Panc1 (cell line): ENCODE results near the gene NINJ2.

Experiments
- POLR2AphosphoS5 ChIP-seq: IDR thresholded peaks from 2 replicates; pipeline ENCODE4 v1.6.1; 2012; ENCODE audit warnings: mild to moderate bottlenecking, low read depth, low read length, moderate library complexity
- SIN3A ChIP-seq: IDR thresholded peaks from 2 replicates; pipeline ENCODE4 v1.6.1; 2012; ENCODE audit warnings: low read depth, mild to moderate bottlenecking, low read length, moderate library complexity, borderline replicate concordance; ENCODE audit not compliant: insufficient read depth
- TCF7L2 ChIP-seq: IDR thresholded peaks from 2 replicates; pipeline ENCODE4 v1.6.1; 2011; ENCODE audit warnings: mild to moderate bottlenecking, low read depth, low read length, inconsistent platforms
- TF ChIP-seq, protein P1 (sequence below): fragments of 450-650 bp; IDR thresholded peaks from 2 replicates; pipeline ENCODE4 v1.5.1; 2017; ENCODE audit warnings: mild to moderate bottlenecking
- TF ChIP-seq, protein P2 (sequence below), 2 experiments: IDR thresholded peaks; 2 replicates each; pipeline ENCODE4 v1.6.1; 2011 to 2012; ENCODE audit warnings: low read depth in 2 of 2, control low read depth in 1 of 2, low read length in 1 of 2, mild to moderate bottlenecking in 1 of 2, moderate library complexity in 1 of 2; ENCODE audit not compliant: insufficient read depth in 1 of 2

DNA sequence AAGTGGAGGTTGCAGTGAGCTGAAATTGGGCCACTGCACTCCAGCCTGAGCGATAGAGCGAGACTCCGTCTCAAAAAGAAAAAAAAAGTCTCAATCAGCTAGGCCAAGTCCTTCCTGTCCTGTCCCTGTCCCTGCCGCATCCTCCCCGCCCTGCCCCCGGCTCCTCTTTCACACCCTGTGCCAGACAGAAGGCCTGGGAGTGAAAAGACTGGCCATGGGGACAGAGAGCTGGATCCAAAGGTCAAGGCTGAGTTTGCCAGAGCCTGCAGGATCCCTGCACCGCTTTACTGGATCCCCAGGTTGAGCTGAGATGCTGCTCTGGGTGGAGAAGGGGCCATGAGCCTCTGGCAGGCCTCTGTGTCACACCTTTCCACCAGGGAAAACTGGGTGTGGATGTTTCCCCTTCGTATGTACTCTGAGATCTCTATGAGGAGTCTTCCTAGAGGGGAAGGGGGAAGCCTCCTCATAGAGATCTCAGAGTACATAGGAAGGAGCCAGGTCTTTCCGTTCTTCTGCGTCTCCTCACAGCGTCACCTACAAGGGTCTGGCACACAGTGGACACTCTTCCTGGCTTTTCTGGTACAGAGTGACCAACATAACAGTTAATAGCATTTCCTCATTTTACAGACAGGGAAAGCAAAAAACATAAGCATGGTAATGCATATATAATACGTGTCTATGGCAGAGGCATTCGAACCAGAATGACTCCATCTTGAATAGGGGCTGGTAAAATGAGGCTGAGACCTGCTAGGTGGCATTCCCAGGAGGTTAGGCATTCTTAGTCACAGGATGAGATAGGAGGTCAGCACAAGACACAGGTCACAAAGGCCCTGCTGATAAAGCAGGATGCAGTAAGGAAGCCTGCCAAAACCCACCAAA, 35.1 kb downstream of the NINJ2 start:
- TF ChIP-seq, protein P1, sequence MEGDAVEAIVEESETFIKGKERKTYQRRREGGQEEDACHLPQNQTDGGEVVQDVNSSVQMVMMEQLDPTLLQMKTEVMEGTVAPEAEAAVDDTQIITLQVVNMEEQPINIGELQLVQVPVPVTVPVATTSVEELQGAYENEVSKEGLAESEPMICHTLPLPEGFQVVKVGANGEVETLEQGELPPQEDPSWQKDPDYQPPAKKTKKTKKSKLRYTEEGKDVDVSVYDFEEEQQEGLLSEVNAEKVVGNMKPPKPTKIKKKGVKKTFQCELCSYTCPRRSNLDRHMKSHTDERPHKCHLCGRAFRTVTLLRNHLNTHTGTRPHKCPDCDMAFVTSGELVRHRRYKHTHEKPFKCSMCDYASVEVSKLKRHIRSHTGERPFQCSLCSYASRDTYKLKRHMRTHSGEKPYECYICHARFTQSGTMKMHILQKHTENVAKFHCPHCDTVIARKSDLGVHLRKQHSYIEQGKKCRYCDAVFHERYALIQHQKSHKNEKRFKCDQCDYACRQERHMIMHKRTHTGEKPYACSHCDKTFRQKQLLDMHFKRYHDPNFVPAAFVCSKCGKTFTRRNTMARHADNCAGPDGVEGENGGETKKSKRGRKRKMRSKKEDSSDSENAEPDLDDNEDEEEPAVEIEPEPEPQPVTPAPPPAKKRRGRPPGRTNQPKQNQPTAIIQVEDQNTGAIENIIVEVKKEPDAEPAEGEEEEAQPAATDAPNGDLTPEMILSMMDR: no peak
- TF ChIP-seq, protein P2, sequence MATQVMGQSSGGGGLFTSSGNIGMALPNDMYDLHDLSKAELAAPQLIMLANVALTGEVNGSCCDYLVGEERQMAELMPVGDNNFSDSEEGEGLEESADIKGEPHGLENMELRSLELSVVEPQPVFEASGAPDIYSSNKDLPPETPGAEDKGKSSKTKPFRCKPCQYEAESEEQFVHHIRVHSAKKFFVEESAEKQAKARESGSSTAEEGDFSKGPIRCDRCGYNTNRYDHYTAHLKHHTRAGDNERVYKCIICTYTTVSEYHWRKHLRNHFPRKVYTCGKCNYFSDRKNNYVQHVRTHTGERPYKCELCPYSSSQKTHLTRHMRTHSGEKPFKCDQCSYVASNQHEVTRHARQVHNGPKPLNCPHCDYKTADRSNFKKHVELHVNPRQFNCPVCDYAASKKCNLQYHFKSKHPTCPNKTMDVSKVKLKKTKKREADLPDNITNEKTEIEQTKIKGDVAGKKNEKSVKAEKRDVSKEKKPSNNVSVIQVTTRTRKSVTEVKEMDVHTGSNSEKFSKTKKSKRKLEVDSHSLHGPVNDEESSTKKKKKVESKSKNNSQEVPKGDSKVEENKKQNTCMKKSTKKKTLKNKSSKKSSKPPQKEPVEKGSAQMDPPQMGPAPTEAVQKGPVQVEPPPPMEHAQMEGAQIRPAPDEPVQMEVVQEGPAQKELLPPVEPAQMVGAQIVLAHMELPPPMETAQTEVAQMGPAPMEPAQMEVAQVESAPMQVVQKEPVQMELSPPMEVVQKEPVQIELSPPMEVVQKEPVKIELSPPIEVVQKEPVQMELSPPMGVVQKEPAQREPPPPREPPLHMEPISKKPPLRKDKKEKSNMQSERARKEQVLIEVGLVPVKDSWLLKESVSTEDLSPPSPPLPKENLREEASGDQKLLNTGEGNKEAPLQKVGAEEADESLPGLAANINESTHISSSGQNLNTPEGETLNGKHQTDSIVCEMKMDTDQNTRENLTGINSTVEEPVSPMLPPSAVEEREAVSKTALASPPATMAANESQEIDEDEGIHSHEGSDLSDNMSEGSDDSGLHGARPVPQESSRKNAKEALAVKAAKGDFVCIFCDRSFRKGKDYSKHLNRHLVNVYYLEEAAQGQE (IDR thresholded peaks at IDR 0.05; ENCODE audit: insufficient read depth in 1 of 2, low read depth in 2 of 2, low read length in 1 of 2): no peak
- TF ChIP-seq POLR2AphosphoS5 (no peak), SIN3A (no peak), TCF7L2 (no peak)
